Stimulated activated CD8-positive, alpha-beta memory T cell treated with anti-CD3 and anti-CD28 coated beads, Interleukin-15, amount 100 ng/mL, for 1 hour (primary cell): ENCODE measurements around the gene PDXDC1.
"Not testable (repeated sequence)": the region's sequence is repeated elsewhere in the genome, so short reads cannot be mapped to it uniquely, and the experiment has no call there.

ENCODE experiments used
- DNase-seq: peaks from one replicate; pipeline ENCODE4 v3.0.0-alpha.2; 2020; ENCODE audit warnings: low read depth

The PDXDC1 gene

DNA sequence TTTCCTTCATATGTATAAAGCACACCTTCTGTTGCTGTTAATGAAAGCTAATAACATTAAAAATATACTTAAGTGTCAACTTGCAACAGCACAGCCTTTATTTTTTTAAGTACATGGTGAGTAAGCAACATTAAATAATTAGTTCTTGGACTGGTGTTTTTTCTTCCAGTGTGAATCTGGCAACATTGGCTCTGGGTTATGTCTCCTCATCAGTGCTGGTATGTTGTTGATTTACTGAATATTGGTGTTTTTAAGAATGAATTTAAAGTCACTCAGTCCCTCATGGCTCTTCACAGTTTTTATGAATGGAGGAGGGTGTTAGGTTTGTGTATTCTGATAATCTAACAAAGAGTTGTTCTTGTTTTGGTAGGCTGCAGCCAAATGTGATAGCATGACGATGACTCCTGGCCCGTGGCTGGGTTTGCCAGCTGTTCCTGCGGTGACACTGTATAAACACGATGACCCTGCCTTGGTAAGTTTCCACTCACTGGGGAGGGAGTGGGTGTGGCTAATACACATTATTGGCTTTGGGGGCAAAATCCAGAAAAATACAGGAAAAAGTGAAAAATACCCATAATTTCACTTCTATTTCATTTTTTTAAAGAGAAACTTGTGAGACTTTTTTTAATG, 42.2 kb downstream of the PDXDC1 start:
- not testable (repeated sequence) for DNase-seq

GRCh38 chr16:15021429-15021828, 46.6 kb downstream of the PDXDC1 start:
- not testable (repeated sequence) for DNase-seq

GRCh38 chr16:15022194-15022593, 47.4 kb downstream of the PDXDC1 start:
- not testable (repeated sequence) for DNase-seq

GRCh38 chr16:15023381-15024077, 48.7 kb downstream of the PDXDC1 start:
- not testable (repeated sequence) for DNase-seq

GRCh38 chr16:15024858-15025199, 50.0 kb downstream of the PDXDC1 start:
- DNase-seq: not testable (repeated sequence)

- DNase-seq: not testable (repeated sequence)
These were observed 50.6 kb downstream of the PDXDC1 start for GRCh38 chr16:15025234-15025951.

GRCh38 chr16:15027051-15027450, 52.2 kb downstream of the PDXDC1 start:
- not testable (repeated sequence) for DNase-seq

DNA sequence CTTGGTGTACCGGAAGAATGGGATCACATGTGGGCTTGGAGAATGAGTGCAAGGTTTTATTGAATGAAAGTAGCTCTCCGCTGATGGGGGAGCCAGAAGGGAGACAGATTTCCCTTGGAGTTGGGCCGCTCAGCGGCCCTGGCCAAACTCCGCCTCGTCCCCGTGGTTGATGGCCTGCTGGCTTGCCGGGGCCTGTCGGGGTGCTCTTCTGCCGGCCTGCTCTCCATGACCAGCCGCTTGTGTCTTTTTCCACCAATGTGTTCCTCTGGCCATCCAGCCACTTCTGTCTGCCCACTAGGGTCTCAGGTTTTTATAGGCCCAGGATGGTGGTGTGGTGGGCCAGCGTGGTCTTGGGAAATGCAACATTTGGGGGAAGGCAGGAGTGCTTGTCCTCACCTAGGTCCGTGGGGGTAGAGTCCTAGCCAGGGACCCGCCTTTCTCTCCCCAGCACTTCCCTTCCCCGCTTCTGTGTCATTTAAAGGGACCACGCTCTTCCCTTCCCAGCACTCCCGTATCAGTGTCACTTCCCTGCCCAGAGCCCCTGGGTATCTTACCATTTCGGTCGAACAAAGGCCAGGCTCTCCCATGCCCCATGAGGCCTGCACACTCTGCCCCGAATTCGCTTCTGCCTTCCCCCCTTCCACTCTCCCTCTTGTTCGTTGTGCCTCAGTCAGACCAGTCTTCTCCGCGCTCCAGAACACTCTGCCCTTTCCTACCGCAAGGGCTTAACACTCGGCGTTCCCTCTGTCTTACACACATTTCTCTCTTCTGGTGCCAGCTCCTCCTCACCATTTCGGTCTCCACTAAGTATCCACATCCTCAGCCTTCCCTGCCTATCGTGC, 52.9 kb downstream of the PDXDC1 start:
- not testable (repeated sequence) for DNase-seq

DNA sequence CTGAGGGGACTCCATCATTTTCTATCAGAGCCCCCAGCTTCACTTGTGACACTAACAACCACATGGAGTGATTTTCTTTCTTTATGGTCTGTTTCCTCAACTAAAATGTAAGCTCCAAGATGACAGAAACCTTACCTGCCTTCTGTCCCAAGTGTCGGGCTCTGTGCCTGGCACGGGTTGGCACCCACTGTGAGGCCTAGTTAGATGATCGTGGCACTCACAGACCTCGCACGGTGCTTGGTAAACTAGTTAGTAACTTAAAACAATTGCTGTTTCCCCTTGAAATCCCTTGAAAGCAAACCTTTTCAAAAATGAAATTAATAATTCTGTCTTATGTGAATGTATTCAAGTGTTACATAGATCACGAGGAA, 53.5 kb downstream of the PDXDC1 start:
- DNase-seq: not testable (repeated sequence)

DNA sequence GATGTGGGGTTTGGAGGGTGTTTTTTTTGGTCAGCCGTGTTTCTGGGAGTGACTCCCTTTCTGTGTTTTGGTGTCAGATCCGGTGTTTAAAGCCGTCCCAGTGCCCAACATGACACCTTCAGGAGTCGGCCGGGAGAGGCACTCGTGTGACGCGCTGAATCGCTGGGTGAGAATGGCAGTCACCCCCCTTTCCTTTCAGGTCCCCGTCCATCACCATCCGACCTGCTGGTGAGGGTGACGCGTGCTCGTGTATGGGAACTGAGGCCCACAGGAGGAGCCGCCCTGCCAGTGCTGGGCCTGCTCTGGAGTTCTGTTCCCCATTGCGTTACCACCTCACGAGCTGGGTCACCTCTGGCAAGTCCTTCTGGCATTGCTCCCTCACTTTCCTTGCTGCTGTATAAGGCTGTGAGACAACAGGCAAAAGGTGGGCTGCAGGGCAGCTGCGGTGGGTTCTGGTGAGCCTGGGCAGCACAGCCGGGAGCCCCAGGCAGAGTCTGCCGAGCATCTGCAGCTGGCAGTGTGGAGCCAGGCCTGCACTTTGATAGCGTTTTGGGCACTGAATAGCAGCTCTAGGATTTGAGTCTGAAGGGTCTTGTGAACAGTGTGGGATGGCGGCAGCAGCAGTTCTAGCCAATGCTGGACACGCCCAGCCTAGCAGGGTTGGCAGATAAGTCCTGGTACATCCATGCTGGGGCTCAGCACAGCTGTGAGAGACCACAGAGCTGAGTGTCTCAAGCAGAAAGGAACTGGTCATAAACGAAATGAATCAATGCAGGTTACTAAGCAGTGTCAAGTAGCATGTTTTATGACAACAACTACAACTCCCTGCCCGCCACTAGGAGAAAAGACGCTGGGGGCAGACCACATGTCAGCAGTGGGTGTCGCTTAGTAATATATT, 54.2 kb downstream of the PDXDC1 start:
- not testable (repeated sequence) for DNase-seq

GRCh38 chr16:15029749-15030148, 54.9 kb downstream of the PDXDC1 start:
- DNase-seq: not testable (repeated sequence)

GRCh38 chr16:15031179-15031578, 56.4 kb downstream of the PDXDC1 start:
- DNase-seq: no peak

DNA sequence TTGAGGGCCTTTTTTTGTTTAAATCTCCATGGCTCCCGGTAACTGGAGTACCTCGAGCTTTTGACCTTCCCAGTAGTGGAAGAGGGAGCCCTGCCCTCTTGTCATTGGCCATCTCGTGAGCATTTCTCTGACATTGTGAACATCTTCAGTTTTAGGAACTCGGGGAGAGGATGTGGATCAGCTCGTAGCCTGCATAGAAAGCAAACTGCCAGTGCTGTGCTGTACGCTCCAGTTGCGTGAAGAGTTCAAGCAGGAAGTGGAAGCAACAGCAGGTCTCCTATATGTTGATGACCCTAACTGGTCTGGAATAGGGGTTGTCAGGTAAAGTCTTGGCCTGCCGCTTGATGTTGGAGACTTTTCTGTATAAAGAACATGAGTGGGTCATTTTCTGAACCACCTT, 56.8 kb downstream of the PDXDC1 start:
- no peak for DNase-seq

GRCh38 chr16:15032547-15033308, 57.9 kb downstream of the PDXDC1 start:
- no peak for DNase-seq

GRCh38 chr16:15033309-15033707, 58.5 kb downstream of the PDXDC1 start:
- no peak for DNase-seq

- no peak for DNase-seq
These were observed 59.7 kb downstream of the PDXDC1 start for GRCh38 chr16:15034266-15035162.

DNA sequence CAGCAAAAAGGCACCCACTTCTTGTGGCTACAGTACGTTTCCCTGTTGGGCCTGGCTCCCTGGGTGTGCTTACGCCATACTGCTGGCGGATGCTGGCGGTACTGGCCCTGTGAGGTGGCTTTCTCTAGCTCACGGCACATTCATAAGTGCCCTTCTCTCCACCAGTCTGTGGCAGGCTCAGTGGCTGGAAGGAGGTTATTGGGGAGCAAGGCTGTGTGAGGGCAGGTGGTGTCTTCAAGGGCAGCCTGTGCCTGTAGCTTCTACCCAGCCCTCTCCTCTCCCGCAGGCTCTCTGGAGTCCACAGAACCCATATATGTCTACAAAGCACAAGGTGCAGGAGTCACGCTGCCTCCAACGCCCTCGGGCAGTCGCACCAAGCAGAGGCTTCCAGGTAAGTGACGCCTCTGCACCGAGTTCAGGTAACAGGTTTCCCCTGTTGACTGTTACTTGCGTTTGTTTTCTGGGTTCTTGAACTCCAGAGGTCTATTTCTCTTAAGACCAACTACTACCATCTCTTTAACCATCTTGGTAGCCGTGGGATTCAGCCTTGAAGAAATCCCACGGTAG, 60.4 kb downstream of the PDXDC1 start:
- no peak for DNase-seq

- no peak for DNase-seq
These were observed 62.2 kb downstream of the PDXDC1 start for GRCh38 chr16:15037003-15037402.

DNA sequence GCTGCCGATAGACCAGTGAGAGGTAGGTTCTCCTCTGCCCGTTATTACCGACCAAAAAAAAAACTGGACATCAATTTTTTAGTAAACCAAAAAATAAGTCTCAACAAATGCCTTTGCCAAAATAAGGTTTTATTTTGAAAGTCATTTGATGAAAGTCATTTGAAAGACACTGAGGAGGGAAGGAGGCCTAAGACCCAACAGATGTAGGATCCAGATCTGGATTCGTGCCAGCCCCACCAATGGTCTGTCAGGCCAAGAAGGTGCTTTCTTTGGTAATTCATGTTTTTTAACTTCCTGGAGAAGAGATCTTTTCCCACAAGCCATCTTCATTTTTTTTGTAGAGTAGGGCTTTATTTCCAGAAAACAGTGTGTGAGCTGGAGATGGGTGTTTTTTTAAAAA, 62.9 kb downstream of the PDXDC1 start:
- no peak for DNase-seq
